ENCODE results near the gene TBC1D14.

- TF ChIP-seq CTCF (IDR thresholded peaks at IDR 0.05) (no peak), POLR2AphosphoS5 (IDR thresholded peaks at IDR 0.05; ENCODE audit: low read depth, low read length) (no peak), REST (IDR thresholded peaks at IDR 0.05; ENCODE audit: insufficient read depth in 1 of 2, low read depth in 2 of 2, low read length in 1 of 2) (no peak), SIN3A (IDR thresholded peaks at IDR 0.05; ENCODE audit: borderline replicate concordance, insufficient read depth, low read depth, low read length) (no peak), TCF7L2 (IDR thresholded peaks at IDR 0.05; ENCODE audit: low read depth, low read length) (no peak)
These were observed 16.5 kb downstream of the TBC1D14 start for GRCh38 chr4:6926081-6926480.
